Keratinocyte (primary cell): Measurements from ENCODE around the gene ALPK1. TPM values are rescaled to one million over a fixed set of nuclear protein-coding genes. Genes with fewer than 3 reads are reported as not detected.

Source experiments
- DNase-seq: peaks from one replicate; pipeline ENCODE4 v3.0.0-alpha.2; 2011; ENCODE audit warnings: low read depth, missing footprints, low spot score
- FAIRE-seq: peaks from 2 replicates; lab custom pipeline; 2011; peaks lifted over from hg19 to GRCh38; lab: Jason Lieb, UNC
- H2AFZ ChIP-seq: 2 replicates; pipeline ENCODE4 v1.6.0; 2012; ENCODE audit warnings: low read length, control low read depth, inconsistent platforms; ENCODE audit not compliant: control insufficient read depth
- H3K27ac ChIP-seq: 2 replicates; pipeline ENCODE4 v1.5.1; 2011; ENCODE audit warnings: low read length; ENCODE audit not compliant: control insufficient read depth, insufficient read depth
- H3K27me3 ChIP-seq: 3 replicates; pipeline ENCODE4 v1.6.0; 2011; ENCODE audit warnings: low read length; ENCODE audit not compliant: control insufficient read depth, insufficient read depth; ENCODE audit errors: extremely low read depth
- H3K36me3 ChIP-seq, 2 experiments: 2 replicates in 1 of 2; 3 replicates in 1 of 2; pipeline ENCODE4 v1.5.1; 2011; ENCODE audit warnings: low read length in 2 of 2, mild to moderate bottlenecking in 1 of 2; ENCODE audit not compliant: control insufficient read depth in 2 of 2, insufficient read depth in 2 of 2; ENCODE audit errors: extremely low read depth in 1 of 2
- H3K4me1 ChIP-seq: 3 replicates; pipeline ENCODE4 v1.5.1; 2011; ENCODE audit warnings: low read length; ENCODE audit not compliant: control insufficient read depth, insufficient read depth; ENCODE audit errors: extremely low read depth
- H3K4me2 ChIP-seq: 3 replicates; pipeline ENCODE4 v1.6.0; 2011; ENCODE audit warnings: low read depth, low read length; ENCODE audit not compliant: control insufficient read depth, insufficient read depth; ENCODE audit errors: extremely low read depth
- H3K4me3 ChIP-seq, 3 experiments: fragments of 200-600 bp in 1 of 3; sonication (generic) in 1 of 3; 2 replicates in 2 of 3; 3 replicates in 1 of 3; pipeline ENCODE4 v1.5.1; 2011 to 2016; ENCODE audit warnings: low read length in 3 of 3, mild to moderate bottlenecking in 3 of 3, control low read depth in 2 of 3, inconsistent platforms in 1 of 3, low read depth in 1 of 3, mixed read lengths in 1 of 3, mixed run types in 1 of 3, moderate library complexity in 1 of 3; ENCODE audit not compliant: control insufficient read depth in 2 of 3, insufficient read depth in 2 of 3; ENCODE audit errors: extremely low read depth in 1 of 3
- H3K79me2 ChIP-seq: 2 replicates; pipeline ENCODE4 v1.6.0; 2012; ENCODE audit warnings: low read length; ENCODE audit not compliant: control insufficient read depth, insufficient read depth
- H3K9ac ChIP-seq: 3 replicates; pipeline ENCODE4 v1.6.0; 2011; ENCODE audit warnings: low read length; ENCODE audit not compliant: control insufficient read depth, insufficient read depth; ENCODE audit errors: extremely low read depth
- H3K9me1 ChIP-seq: 3 replicates; pipeline ENCODE4 v1.6.0; 2011; ENCODE audit warnings: low read length; ENCODE audit not compliant: control insufficient read depth, insufficient read depth; ENCODE audit errors: extremely low read depth
- H3K9me3 ChIP-seq: 2 replicates; pipeline ENCODE4 v1.5.1; 2012; ENCODE audit warnings: low read depth, low read length; ENCODE audit not compliant: control insufficient read depth
- H4K20me1 ChIP-seq: 3 replicates; pipeline ENCODE4 v1.6.0; 2011; ENCODE audit warnings: low read length; ENCODE audit not compliant: control insufficient read depth, insufficient read depth; ENCODE audit errors: extremely low read depth
- EZH2 ChIP-seq: IDR thresholded peaks from one replicate; pipeline ENCODE4 v1.6.1; 2012; ENCODE audit warnings: inconsistent platforms, mild to moderate bottlenecking, low read length, moderate library complexity
- dilution Hi-C: fragments of 300-500 bp; cut with MboI; formaldehyde crosslinking; loops from one replicate; pipeline ENCODE4 v1.7.0; 2020; ENCODE audit warnings: low sequenced_read_pairs; ENCODE audit not compliant: extremely low pct_ligation_motif_present
- polyA plus RNA-seq, 5 experiments: library from polyadenylated mRNA; depleted of rRNA in 3 of 5; stranded (reverse) in 3 of 5; stranded (forward) in 1 of 5; unstranded in 1 of 5; fragments of >200 nt; gene quantifications; 1 replicate in 1 of 5; 2 replicates in 3 of 5; 3 replicates in 1 of 5; pipeline versions ENCODE4 v1.2.1 to v1.2.3, GENCODE V29; 2011 to 2012; ENCODE audit warnings: missing spikeins in 2 of 5, low read depth in 1 of 5, low replicate concordance in 1 of 5
- TF ChIP-seq, protein P1 (sequence below), 3 experiments: IDR thresholded peaks in 1 of 3; conservative IDR thresholded peaks in 1 of 3; optimal IDR thresholded peaks in 1 of 3; 2 replicates in 2 of 3; 3 replicates in 1 of 3; pipeline versions ENCODE3 to v1.5.1; 2011; ENCODE audit warnings: low read length in 3 of 3, mild to moderate bottlenecking in 3 of 3, moderate library complexity in 2 of 3, control low read depth in 1 of 3, inconsistent platforms in 1 of 3; ENCODE audit not compliant: insufficient read depth in 2 of 3; ENCODE audit errors: extremely low read depth in 1 of 3

ALPK1 gene
- polyA plus RNA-seq, 1 donor (not counting 4 experiments of a cell fraction or from before 2014, with no cell fraction given) = 5.5 TPM

DNA sequence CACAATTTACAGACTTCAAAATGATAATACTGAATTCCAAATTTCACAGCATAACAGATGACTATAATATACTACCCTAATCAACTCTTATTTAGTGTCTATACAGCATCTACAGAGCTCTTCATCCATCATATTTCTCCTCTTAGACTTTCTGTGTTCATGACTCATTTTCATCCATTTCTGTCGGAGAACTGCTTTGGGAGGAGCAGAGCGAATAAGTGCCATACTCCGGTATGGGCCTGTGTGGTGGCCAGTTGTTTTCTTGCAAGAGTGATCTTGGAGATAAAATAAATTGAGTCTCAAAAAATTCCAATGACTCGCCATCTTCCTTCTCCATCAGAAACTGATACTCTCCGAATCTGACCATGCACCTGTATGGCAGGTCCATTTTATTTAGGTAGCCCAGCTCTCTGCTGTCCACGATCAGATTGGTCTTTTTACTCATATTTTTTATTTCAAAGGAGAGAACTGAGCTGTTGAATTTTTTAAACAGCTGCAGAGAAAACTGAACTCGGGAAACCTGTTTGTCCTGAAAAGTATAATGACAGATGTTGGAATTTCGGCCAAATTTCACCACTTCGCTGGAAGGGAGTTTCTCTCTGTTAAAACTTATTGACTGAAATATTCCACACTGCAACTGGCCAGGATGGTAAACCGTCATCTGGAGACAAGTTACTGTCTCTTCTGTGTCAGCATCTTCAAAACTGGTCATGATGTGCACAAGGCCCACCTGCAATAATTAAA is 19.3 kb upstream of the ALPK1 start:
- peaks cover 18% of the 10 kb centered on the region for H3K79me2 ChIP-seq
- no peaks in the 10 kb centered on the region for H3K27me3 ChIP-seq
- no peaks in the 10 kb centered on the region for H3K9me1 ChIP-seq
- no peak for DNase-seq
- no peak for FAIRE-seq
- H3K4me3 ChIP-seq = no peak overlapping the region
- TF ChIP-seq, protein P1, sequence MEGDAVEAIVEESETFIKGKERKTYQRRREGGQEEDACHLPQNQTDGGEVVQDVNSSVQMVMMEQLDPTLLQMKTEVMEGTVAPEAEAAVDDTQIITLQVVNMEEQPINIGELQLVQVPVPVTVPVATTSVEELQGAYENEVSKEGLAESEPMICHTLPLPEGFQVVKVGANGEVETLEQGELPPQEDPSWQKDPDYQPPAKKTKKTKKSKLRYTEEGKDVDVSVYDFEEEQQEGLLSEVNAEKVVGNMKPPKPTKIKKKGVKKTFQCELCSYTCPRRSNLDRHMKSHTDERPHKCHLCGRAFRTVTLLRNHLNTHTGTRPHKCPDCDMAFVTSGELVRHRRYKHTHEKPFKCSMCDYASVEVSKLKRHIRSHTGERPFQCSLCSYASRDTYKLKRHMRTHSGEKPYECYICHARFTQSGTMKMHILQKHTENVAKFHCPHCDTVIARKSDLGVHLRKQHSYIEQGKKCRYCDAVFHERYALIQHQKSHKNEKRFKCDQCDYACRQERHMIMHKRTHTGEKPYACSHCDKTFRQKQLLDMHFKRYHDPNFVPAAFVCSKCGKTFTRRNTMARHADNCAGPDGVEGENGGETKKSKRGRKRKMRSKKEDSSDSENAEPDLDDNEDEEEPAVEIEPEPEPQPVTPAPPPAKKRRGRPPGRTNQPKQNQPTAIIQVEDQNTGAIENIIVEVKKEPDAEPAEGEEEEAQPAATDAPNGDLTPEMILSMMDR (optimal IDR thresholded peaks at IDR 0.05 in 1 of 3, IDR thresholded peaks at IDR 0.05 in 1 of 3, conservative IDR thresholded peaks at IDR 0.05 in 1 of 3; ENCODE audit: extremely low read depth in 1 of 3, insufficient read depth in 2 of 3, low read length in 3 of 3) = no peak
- TF ChIP-seq EZH2 = no peak
- peak overlapping the region; percentile 52 for H3K4me2 ChIP-seq
- peak overlapping the region; percentile 53 for H3K27ac ChIP-seq
- no peak overlapping the region for H3K9ac ChIP-seq
- H4K20me1 ChIP-seq = no peaks in the 10 kb centered on the region
- no peaks in the 10 kb centered on the region for H3K36me3 ChIP-seq
- no peaks in the 10 kb centered on the region for H3K9me3 ChIP-seq
- dilution Hi-C loops = no loop called here
- peaks cover 27% of the 10 kb centered on the region for H3K4me1 ChIP-seq
- H2AFZ ChIP-seq = no peak overlapping the region

- H3K27me3 ChIP-seq = no peaks in the 10 kb centered on the region
- H3K36me3 ChIP-seq = no peaks in the 10 kb centered on the region
- no peaks in the 10 kb centered on the region for H3K9me1 ChIP-seq
- FAIRE-seq (no peak), DNase-seq (no peak)
- H3K9me3 ChIP-seq = no peaks in the 10 kb centered on the region
- H3K4me3 ChIP-seq = no peak overlapping the region
- peaks cover 30% of the 10 kb centered on the region for H3K4me1 ChIP-seq
- H2AFZ ChIP-seq = no peak overlapping the region
- no peaks in the 10 kb centered on the region for H4K20me1 ChIP-seq
- H3K27ac ChIP-seq = no peak overlapping the region
- H3K79me2 ChIP-seq = peaks cover 27% of the 10 kb centered on the region
- no peak for TF ChIP-seq EZH2
- TF ChIP-seq, protein P1 (optimal IDR thresholded peaks at IDR 0.05 in 1 of 3, IDR thresholded peaks at IDR 0.05 in 1 of 3, conservative IDR thresholded peaks at IDR 0.05 in 1 of 3; ENCODE audit: extremely low read depth in 1 of 3, insufficient read depth in 2 of 3, low read length in 3 of 3) = no peak
- no peak overlapping the region for H3K9ac ChIP-seq
- dilution Hi-C loops = no loop called here
- peak overlapping the region; percentile 45 for H3K4me2 ChIP-seq
Measured at GRCh38 chr4:112279025-112279881, 17.9 kb upstream of the ALPK1 start.
